ENCODE results near the gene VPS72. TPM values are rescaled to one million over a fixed set of nuclear protein-coding genes. Genes with fewer than 3 reads are reported as not detected.

Gene VPS72
- total RNA-seq, 4 donors from 2014 or later = 17.2 to 30.8 (median 26.8) TPM

GRCh38 chr1:151144474-151145303 is 45.3 kb downstream of the VPS72 start:
- DNase-seq (ENCODE audit: low spot score in 2 of 2) = no peak
- Histone ChIP-seq H3K36me3 (peaks cover 6% of the 10 kb centered on the region), H3K9me3 (no peaks in the 10 kb centered on the region), H3K4me3 (peak overlapping the region; percentile 91), H3K4me1 (peaks cover 27% of the 10 kb centered on the region), H3K27ac (peak overlapping the region; percentile 9), H3K27me3 (no peaks in the 10 kb centered on the region)
- WGBS = 53% methylated on average over 7 of the region's 7 CpGs
- TF ChIP-seq EP300 (IDR thresholded peaks at IDR 0.05) (no peak), CTCF (IDR thresholded peaks at IDR 0.05) (no peak), POLR2A (IDR thresholded peaks at IDR 0.05) (no peak), POLR2AphosphoS5 (IDR thresholded peaks at IDR 0.05) (no peak)

- WGBS = 82% methylated on average over 4 of the region's 5 CpGs
- no peak overlapping the region for H3K27ac ChIP-seq
- peaks cover 27% of the 10 kb centered on the region for H3K4me1 ChIP-seq
- peaks cover 9% of the 10 kb centered on the region for H3K36me3 ChIP-seq
- no peaks in the 10 kb centered on the region for H3K27me3 ChIP-seq
- H3K4me3 ChIP-seq = no peak overlapping the region
- H3K9me3 ChIP-seq = no peaks in the 10 kb centered on the region
- no peak for DNase-seq (ENCODE audit: low spot score in 2 of 2)
- TF ChIP-seq POLR2AphosphoS5 (IDR thresholded peaks at IDR 0.05) = no peak
- TF ChIP-seq EP300 (IDR thresholded peaks at IDR 0.05) = no peak
Measured at GRCh38 chr1:151143986-151144385, 46.0 kb downstream of the VPS72 start.

- Histone ChIP-seq H3K4me1 (peaks cover 27% of the 10 kb centered on the region), H3K27ac (no peak overlapping the region)
- TF ChIP-seq EP300 (IDR thresholded peaks at IDR 0.05) (no peak), POLR2AphosphoS5 (IDR thresholded peaks at IDR 0.05) (no peak), CTCF (IDR thresholded peaks at IDR 0.05) (no peak)
Measured at GRCh38 chr1:151143057-151143435, 47.0 kb downstream of the VPS72 start.

DNA sequence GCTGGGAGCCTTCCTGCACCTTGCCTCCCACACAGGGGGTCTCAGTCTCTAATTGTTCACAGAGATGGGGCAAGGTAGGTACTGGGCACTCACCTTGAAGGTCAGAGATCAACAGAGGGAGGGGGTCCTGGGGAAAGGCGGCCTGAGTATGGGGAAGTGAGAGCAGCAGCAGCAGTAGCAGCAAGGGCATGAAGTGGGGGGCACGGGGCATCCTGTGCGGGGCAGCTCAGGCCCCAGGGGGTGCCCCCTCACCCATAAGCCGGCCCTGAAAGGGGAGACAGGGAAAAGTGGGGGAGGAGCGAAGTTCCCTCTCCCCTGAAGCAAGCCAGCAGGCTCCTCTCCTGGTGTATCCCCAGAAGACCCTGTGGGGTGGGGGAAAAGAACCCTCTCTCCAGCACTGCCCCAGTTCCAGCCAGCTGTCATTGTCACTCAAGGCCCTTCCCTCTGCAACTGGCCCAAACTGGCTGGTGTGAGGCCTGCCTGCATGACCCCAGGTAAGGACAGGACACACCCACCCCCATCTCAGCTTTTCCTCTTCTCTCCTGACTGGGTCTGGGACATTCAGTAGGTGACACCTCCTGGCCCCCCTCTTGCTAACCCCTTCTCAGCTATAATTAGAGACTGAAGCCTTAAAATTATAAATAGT is 47.5 kb downstream of the VPS72 start:
- no peak for TF ChIP-seq POLR2A (IDR thresholded peaks at IDR 0.05)
- no peak for TF ChIP-seq CTCF (IDR thresholded peaks at IDR 0.05)
- no peak for TF ChIP-seq EP300 (IDR thresholded peaks at IDR 0.05)
- TF ChIP-seq POLR2AphosphoS5 (IDR thresholded peaks at IDR 0.05) = no peak
- DNase-seq (ENCODE audit: low spot score in 2 of 2) = peak in 1 of 2 donors; percentile 29
- 83% methylated on average over 1 of the region's 5 CpGs for WGBS
- H3K27ac ChIP-seq = no peak overlapping the region
- H3K4me1 ChIP-seq = peaks cover 27% of the 10 kb centered on the region
- H3K9me3 ChIP-seq = no peaks in the 10 kb centered on the region
- no peaks in the 10 kb centered on the region for H3K27me3 ChIP-seq
- H3K36me3 ChIP-seq = peaks cover 21% of the 10 kb centered on the region
- no peak overlapping the region for H3K4me3 ChIP-seq

More at GRCh38 chr1:151143057-151143435, 47.0 kb downstream of the VPS72 start:
- H3K36me3 ChIP-seq = peaks cover 16% of the 10 kb centered on the region
- no peak overlapping the region for H3K4me3 ChIP-seq
- no peaks in the 10 kb centered on the region for H3K9me3 ChIP-seq
- H3K27me3 ChIP-seq = no peaks in the 10 kb centered on the region
- 78% methylated on average over 7 of the region's 7 CpGs for WGBS
- no peak for DNase-seq (ENCODE audit: low spot score in 2 of 2)

DNA sequence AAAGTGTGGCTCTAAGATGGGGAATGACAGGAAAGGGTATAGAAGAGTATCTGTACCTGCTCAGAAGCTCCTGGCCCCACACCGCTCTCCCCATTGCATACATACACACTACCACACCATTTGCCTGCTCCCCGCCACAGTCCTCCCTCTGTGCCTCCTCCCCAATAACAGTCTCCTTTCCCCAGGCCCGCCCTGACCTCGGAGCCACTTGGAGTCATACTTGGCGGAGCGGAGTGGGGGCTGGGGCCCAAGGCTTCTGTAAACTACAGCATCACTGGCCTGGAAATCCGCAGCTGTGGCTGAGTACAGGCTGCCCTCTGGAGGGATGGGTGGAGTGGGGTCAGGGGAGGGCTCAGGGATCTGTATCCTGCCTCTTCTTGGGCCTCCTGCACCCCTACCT is 52.2 kb downstream of the VPS72 start:
- no peak overlapping the region for H3K4me3 ChIP-seq
- TF ChIP-seq CTCF (IDR thresholded peaks at IDR 0.05) (no peak), EP300 (IDR thresholded peaks at IDR 0.05) (no peak), POLR2AphosphoS5 (IDR thresholded peaks at IDR 0.05) (no peak), POLR2A (IDR thresholded peaks at IDR 0.05) (no peak)
- no peaks in the 10 kb centered on the region for H3K4me1 ChIP-seq
- DNase-seq (ENCODE audit: low spot score in 2 of 2) = no peak
- peaks cover 45% of the 10 kb centered on the region for H3K36me3 ChIP-seq
- WGBS = 97% methylated on average over 7 of the region's 7 CpGs
- H3K27ac ChIP-seq = no peak overlapping the region
- H3K9me3 ChIP-seq = no peaks in the 10 kb centered on the region
- H3K27me3 ChIP-seq = no peaks in the 10 kb centered on the region
